ENCODE measurements around the gene YBX1. TPM values are rescaled to one million over a fixed set of nuclear protein-coding genes. Genes with fewer than 3 reads are reported as not detected.

YBX1 gene
- total and polyA plus RNA-seq, 4 donors, result 107 to 530 (median 204) TPM

- DNase-seq (ENCODE audit: low spot score), result no peak
- Histone ChIP-seq H3K4me1 (ENCODE audit: control insufficient read depth in 4 of 4, insufficient read depth in 4 of 4, low read length in 3 of 4) (peaks cover 2 to 7% (median 5%) of the 10 kb centered on the region in 4 donors), H3K27ac (ENCODE audit: low read depth in 1 of 2, low read length in 2 of 2) (no peak overlapping the region), H3K9ac (ENCODE audit: low read depth in 1 of 2, low read length in 2 of 2) (no peak overlapping the region), H3K9me3 (ENCODE audit: control insufficient read depth in 4 of 4, low read length in 3 of 4) (no peaks in the 10 kb centered on the region), H3K36me3 (ENCODE audit: control insufficient read depth in 4 of 4, insufficient read depth in 3 of 4, low read depth in 1 of 4, low read length in 3 of 4) (peaks cover 1 to 26% (median 10%) of the 10 kb centered on the region in 4 donors), H3K4me3 (ENCODE audit: low read depth in 1 of 3, low read length in 3 of 3) (no peak overlapping the region), H3K27me3 (ENCODE audit: control insufficient read depth in 4 of 4, insufficient read depth in 4 of 4, low read length in 3 of 4) (no peaks in the 10 kb centered on the region)
- 85% methylated on average over 21 of the region's 21 CpGs for WGBS
- TF ChIP-seq NR2F2 (IDR thresholded peaks at IDR 0.05), result no peak
- TF ChIP-seq MAX (IDR thresholded peaks at IDR 0.05), result no peak
Measured at GRCh38 chr1:42743317-42744147, 61.3 kb downstream of the YBX1 start.

- Histone ChIP-seq H3K4me1 (ENCODE audit: control insufficient read depth in 4 of 4, insufficient read depth in 4 of 4, low read length in 3 of 4) (peaks cover 2 to 7% (median 5%) of the 10 kb centered on the region in 4 donors), H3K27ac (ENCODE audit: low read depth in 1 of 2, low read length in 2 of 2) (no peak overlapping the region), H3K9ac (ENCODE audit: low read depth in 1 of 2, low read length in 2 of 2) (no peak overlapping the region), H3K4me3 (ENCODE audit: low read depth in 1 of 3, low read length in 3 of 3) (no peak overlapping the region), H3K9me3 (ENCODE audit: control insufficient read depth in 4 of 4, low read length in 3 of 4) (no peaks in the 10 kb centered on the region), H3K27me3 (ENCODE audit: control insufficient read depth in 4 of 4, insufficient read depth in 4 of 4, low read length in 3 of 4) (no peaks in the 10 kb centered on the region), H3K36me3 (ENCODE audit: control insufficient read depth in 4 of 4, insufficient read depth in 3 of 4, low read depth in 1 of 4, low read length in 3 of 4) (peaks cover 3 to 31% (median 10%) of the 10 kb centered on the region in 4 donors)
- no peak for DNase-seq (ENCODE audit: low spot score)
- TF ChIP-seq, protein P1, sequence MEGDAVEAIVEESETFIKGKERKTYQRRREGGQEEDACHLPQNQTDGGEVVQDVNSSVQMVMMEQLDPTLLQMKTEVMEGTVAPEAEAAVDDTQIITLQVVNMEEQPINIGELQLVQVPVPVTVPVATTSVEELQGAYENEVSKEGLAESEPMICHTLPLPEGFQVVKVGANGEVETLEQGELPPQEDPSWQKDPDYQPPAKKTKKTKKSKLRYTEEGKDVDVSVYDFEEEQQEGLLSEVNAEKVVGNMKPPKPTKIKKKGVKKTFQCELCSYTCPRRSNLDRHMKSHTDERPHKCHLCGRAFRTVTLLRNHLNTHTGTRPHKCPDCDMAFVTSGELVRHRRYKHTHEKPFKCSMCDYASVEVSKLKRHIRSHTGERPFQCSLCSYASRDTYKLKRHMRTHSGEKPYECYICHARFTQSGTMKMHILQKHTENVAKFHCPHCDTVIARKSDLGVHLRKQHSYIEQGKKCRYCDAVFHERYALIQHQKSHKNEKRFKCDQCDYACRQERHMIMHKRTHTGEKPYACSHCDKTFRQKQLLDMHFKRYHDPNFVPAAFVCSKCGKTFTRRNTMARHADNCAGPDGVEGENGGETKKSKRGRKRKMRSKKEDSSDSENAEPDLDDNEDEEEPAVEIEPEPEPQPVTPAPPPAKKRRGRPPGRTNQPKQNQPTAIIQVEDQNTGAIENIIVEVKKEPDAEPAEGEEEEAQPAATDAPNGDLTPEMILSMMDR (IDR thresholded peaks at IDR 0.05; ENCODE audit: low read depth, low read length, missing input control), result no peak
- TF ChIP-seq ZBTB33 (IDR thresholded peaks at IDR 0.05) (no peak), EGR1 (IDR thresholded peaks at IDR 0.05; ENCODE audit: low read depth in 2 of 2) (no peak), GABPA (IDR thresholded peaks at IDR 0.05 in 1 of 2, conservative IDR thresholded peaks at IDR 0.05 in 1 of 2) (no peak), RXRA (IDR thresholded peaks at IDR 0.05) (no peak), FOXA1 (IDR thresholded peaks at IDR 0.05) (no peak), ATF3 (IDR thresholded peaks at IDR 0.05) (no peak), JUND (IDR thresholded peaks at IDR 0.05) (no peak), REST (IDR thresholded peaks at IDR 0.05) (no peak), SP1 (IDR thresholded peaks at IDR 0.05) (no peak)
- 77% methylated on average over 9 of the region's 9 CpGs for WGBS
Measured at GRCh38 chr1:42744148-42744413, 61.9 kb downstream of the YBX1 start.

Data from liver (tissue), 9 donors.